HG03108 (cell line): ENCODE measurements around the gene PRR5L.
"Not testable (repeated sequence)": the region's sequence is repeated elsewhere in the genome, so short reads cannot be mapped to it uniquely, and the experiment has no call there.

Source experiments
- ATAC-seq: cut with Tn5 transposase; IDR thresholded peaks from one replicate; pipeline ENCODE4 v1.9.1; 2021; ENCODE audit warnings: moderate library complexity; ENCODE audit not compliant: unreplicated experiment

Gene PRR5L

DNA sequence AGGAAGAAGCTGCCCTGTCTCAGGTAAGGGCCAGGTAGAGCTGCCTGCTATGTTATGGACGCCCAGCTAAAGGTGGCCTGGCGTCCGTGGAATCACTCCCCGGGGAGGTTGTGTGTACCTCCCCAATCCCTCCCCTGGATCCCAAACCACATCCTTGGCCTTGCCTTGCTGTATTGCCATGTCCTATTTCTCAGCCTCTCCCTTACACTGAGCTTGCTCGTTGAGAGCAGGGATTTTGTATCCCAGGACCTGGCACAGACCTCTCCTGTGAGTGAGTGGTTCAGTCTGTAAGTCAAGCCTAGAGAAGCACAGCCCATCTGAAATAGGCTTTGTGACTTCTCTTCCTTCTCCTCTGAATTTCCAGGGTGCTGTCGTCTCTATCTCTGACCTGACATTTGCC, 160.1 kb downstream of the PRR5L start:
- no peak for ATAC-seq

DNA sequence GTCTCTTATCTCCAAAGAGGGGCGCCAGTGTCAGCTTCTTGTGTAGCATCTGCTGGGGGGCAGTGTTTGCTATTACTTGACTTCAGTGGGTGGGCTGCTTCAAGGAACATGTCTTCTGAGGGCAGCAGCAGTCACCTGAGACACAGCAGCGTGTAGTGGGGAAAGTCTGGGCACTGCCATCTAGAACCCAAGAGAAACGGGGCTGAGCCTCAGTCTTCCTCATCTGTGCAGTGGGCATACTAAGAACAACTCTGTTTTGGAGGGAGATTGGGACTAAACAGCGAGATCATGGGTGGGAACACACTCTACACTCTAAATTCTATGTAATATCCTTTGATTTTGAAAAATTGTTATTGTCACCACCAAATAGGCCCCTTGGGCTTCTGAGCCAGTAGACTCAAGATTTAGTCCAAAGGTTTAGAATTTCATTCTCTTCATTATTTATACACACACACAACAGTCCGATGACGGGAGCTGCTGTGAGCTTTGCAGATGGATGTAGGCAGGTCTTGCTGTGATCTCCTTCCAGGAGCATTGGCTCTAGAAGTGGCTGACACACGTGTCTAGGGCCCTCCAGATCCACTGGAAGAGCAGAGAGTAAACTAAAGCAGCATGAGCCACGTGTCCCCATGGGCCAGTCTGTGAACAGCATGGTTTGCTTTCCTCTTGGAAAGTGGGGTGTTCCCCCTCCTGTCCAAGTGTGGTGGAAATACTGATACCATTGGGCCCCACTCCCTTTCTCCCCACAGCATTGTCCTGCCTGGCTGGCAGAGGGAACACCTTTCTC, 162.2 kb downstream of the PRR5L start:
- no peak for ATAC-seq

DNA sequence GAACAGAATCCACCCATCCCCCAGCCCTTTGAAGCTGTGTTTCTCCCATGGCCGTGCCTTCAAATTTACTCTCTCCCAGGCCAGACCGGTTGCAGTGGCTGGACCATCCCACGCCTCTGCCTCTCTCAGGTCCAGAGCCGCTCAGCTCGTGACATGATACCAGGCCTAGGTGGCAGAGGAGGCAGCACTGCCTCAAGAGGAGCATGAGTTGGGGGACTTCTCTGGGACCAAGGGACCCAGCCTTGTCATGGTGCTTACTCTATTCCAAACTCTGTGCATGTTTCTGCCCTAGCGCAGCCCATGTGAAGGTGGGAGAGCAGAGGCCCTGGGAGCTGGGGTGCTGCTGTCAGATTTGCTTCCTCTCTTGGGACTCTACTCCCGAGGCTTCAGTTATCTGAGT, 163.0 kb downstream of the PRR5L start:
- ATAC-seq: no peak

DNA sequence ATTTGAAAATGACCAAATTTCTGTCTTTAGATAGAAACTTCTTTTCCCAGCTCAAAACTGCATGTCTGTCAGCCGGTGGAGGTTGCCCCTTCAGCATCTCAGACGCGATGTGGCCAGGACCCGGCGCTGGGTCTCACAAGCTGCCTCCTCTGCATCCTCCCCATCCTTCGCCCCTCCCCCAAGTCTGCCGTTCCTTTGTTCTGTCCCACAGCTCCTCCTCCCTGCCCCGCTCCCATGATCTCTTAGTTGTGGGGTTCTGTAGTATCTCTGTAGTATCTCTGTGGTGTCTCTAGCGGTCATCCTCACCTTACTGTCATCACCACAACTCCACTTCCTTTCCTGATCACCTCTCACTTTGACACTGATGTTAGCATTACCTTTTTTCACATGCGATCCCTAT, 164.1 kb downstream of the PRR5L start:
- ATAC-seq: no peak

DNA sequence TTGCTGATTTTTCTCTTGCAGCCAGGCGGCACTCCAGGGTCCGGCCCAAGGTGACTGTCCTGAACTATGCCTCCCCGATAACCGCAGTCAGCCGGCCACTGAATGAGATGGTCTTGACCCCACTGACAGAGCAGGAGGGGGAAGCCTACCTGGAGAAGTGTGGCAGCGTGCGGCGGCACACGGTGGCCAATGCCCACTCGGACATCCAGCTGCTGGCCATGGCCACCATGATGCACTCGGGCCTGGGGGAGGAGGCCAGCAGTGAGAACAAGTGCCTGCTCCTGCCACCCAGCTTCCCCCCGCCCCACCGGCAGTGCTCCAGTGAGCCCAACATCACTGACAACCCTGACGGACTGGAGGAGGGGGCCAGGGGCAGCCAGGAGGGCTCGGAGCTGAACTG, 166.2 kb downstream of the PRR5L start:
- ATAC-seq: no peak

DNA sequence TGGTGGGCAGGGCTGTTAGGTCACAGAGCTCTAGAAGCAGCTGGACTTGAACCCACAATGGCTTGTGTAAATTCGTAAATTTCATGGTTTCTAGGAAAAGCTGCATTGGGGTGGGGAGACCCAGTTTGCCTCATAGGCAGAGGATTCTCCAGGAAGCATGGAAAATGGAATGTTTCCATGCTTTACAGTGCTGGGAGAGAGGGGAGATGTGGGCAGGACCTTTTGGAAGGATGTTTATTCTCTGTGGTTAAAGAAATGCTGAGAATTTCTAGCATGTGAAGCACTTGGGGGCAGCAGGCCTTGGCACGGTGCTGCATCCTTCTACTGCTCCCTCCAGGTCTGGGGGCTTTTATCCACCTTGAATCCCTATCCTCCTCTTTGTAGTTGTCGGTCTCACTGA, 167.7 kb downstream of the PRR5L start:
- no peak for ATAC-seq

DNA sequence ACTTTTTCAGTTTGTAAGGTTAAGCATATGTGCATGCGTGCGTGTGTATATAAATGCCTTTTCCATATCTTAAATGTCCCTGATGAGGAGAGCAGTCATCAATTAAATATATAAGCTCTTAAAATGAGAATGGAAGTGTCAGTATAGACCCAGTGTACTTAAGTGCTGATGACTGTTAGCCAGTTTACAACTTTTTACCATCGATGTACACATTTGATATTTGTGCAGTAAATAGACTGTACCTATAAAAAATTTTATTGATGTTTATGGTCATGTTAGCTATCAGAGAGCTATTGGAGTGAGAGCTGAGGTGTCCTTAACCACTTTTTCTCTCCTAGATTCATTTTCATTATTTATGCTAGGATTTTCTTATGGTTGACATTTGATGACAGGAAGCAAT, 168.6 kb downstream of the PRR5L start:
- ATAC-seq: no peak

DNA sequence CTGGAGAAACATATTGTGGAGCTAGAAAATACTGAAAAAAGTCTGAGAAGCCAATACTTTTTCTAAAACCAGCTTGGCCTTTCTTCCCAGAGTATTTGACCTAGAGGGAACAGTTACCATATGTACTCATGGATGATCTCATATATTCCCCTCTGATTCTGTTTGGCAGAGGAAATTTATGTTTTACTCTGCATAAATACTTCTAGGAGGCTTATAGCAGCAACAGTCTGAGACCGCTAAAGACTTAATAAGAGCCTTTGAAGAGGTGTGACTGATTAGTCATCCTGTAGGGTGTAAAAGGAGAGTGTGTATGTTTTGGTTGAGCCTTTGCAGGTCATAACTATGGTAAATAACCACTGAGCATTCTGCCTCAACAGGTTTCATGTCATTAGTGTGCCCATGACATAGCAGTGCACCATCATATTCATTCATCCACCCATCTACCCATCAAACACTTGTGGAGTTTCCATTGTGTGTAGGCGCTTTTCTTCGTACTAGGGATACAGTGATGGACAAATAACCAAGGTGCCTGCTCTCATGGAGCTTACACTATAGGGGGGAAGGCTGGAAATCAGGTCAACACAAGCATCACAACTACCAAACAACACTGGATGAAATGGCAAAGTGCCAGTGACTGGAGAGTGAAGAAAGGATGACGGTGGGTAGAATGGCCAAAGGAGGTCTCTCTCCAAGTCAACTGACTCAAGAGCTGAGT, 169.5 kb downstream of the PRR5L start:
- ATAC-seq: no peak

DNA sequence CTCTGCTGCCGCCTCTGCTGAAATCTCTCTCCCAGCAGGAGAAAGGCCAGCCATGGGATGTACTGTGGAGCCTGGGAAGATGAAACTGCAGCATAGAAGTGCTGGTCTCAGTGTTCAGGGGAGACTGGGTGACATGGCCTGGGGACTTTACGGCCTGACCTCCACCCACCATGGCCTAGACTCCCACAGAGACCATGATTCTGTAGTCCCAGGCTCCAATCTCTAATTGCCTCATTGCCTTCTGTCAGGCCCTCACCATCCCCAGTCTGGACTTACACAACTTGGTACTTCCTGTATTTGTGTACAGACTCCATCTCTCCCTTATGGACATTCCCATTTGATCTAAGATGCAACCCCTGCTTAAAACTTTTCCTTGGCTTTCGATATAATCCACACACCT, 170.9 kb downstream of the PRR5L start:
- no peak for ATAC-seq

DNA sequence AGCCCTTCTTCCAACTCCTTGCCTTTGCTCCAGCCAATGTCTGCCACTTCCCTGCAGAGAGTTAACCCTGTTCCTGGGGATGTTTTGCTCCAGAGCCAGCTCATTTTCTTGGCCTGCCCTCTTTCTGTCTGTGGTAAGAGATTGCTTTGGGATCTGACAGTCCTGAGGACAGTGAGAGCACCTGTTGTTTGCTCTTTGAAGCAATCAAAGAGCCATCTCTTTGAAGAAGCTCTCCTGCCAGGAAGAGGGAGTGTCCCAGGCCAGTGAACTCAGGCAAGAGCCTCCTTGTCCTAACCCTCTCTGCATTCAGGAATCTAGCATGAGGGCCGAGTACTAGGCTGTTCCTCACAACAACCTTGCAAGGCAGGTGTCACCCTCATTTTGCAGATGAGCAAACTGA, 171.8 kb downstream of the PRR5L start:
- no peak for ATAC-seq

DNA sequence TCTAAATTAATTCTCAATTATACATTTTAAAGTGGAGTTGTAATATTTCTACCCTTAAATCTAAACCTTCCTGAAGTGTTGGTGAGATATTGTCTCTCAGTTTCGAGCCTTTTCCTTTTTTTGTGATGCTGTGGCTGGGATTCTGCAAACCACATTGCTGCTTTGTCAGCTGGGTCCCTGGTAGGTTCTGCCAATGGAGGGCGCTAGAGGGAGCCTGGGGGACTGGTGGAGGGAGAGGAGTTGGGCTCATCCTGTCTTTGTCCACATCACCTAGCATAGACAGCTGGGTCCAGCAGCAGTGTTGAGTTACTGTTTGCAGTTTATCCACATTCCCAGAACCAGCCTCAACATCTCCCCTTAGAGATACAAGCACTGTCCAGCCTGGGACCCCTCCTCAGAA, 173.0 kb downstream of the PRR5L start:
- ATAC-seq: no peak

DNA sequence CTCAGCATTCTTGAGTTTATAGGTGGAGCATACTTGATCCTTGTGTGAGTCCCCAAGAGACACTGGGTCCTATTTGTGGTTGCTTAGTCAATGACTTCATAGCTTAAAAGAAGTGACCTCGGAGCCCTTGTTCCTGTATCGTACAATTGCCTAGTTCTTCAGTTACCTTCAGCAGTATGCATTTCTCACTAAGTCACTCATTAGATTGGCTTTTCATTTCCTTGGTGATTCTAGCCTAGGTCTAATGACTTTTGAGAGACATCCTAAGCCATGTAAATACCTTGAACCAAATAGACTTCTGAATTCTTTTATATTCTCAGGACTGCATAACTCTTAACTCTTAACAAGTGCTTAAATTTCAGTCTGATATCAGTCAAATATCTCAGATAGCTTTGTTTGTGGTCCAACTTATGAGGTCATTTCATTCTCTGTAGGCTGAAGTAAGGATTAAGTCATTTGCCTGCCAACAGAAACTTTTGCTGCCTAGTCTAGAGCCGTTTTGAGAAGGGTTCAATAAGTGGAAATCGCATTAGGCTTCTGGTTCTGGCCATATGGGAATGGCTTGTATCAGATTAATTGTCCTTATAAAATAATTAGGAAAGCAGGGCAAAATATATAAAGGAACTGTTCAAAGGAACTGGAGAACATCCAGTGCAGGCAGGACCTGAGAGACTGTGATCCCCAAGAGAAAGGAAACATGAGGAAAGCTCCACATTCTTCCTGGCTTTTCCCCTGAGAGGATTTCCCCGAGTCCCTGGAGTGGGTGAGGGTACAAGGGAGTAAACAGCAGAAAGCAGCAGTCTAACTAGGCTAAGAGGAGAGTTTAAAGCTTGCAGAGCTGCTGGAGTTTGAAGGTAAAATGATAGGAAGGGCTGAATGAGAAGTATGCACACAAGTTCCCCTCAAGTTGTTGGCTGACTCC, 174.1 kb downstream of the PRR5L start:
- ATAC-seq: no peak

DNA sequence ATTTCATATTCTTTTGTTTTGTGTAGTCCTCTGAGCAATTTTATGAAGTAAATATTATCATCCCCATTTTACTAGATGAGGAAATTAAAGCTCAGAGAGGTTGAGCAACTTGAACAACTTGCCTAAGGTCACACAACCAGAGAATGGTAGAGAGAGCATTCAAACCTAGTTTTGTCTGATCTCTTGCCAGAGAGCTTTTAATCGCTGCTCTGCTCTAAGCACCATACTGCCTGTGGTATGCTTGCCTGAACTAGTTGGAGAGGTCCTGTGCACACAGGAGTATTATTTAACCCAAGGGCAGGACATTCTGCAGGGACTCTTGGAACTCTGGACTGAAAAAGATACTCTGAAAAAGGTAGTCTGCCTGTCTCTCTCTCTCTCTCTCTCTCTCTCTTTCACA, 175.5 kb downstream of the PRR5L start:
- ATAC-seq: no peak

DNA sequence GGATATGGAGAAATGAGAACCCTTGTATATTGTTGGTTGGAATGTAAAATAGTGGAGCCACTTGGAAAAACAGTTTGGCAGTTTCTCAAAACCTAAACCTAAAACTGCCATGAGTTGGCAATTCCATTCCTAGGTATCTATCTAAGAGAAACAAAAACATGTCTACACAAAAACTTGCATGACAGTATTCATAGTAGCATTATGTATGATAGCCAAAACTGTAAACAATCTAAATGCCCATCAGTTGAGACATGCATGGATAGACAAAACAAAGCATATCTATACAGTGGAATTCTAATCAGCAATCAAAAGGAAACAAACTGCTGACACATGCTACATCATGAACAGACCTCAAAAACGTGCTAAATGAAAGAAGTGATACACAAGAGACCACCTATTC, 179.1 kb downstream of the PRR5L start:
- ATAC-seq: no peak

DNA sequence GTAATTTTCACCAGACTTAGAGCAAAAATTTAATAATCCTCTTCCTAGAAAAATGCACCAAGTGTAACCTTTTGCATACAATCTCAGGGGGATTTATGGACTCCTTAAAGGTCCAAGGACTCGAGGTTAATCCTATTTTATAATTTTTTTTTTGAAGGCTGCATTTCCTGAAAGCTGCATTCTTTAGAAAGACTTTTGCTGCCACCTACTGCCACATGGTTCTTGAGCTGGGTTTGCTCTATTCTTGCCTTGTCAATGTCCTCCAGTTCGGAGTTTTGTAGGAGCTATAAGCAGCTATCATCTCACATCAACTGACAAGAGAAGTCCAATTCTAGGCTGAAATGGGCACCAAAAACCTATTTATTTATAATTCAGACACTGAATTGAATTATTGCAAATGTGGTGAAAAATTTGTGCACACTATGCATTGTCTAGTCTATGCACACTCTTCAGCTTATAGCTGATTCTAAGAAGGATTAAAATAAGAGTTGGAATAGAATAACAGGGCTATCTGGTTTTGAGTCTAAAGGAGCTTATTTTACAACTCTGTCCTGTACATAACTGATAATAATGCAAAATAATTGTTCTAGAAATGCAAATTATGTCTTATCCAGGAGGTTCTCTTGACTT, 182.7 kb downstream of the PRR5L start:
- ATAC-seq: no peak

DNA sequence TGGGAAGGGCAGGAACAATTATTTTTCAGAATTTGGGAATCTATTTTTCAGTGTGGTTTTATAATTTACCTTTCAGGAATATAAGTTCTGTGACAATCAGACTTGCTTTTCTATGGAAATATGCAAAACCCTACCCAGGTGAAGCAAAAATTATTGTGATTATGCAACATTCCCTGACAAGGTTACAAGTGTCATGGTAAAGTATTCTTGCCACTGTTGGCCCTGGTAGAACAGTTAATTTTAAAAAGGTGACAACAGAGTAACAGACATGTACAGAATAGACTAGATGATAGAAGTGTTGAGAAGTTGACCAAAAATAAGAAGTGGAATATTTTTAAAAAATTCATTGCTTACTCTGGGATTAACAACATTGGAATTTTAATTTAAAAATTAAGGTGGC, 184.7 kb downstream of the PRR5L start:
- ATAC-seq: no peak

DNA sequence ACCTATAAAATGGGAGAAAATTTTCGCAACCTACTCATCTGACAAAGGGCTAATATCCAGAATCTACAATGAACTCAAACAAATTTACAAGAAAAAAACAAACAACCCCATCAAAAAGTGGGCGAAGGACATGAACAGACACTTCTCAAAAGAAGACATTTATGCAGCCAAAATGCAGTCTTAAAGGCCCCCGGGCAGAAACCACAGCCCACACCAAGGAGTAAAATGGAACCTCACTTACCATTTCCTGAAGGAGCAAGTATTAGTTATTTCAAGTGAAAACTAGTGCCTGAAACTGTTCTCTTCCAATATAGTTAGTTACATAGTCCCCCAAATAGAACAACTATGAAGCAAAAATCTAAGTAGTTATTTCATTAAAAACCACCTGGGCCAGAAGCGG, 187.0 kb downstream of the PRR5L start:
- not testable (repeated sequence) for ATAC-seq

DNA sequence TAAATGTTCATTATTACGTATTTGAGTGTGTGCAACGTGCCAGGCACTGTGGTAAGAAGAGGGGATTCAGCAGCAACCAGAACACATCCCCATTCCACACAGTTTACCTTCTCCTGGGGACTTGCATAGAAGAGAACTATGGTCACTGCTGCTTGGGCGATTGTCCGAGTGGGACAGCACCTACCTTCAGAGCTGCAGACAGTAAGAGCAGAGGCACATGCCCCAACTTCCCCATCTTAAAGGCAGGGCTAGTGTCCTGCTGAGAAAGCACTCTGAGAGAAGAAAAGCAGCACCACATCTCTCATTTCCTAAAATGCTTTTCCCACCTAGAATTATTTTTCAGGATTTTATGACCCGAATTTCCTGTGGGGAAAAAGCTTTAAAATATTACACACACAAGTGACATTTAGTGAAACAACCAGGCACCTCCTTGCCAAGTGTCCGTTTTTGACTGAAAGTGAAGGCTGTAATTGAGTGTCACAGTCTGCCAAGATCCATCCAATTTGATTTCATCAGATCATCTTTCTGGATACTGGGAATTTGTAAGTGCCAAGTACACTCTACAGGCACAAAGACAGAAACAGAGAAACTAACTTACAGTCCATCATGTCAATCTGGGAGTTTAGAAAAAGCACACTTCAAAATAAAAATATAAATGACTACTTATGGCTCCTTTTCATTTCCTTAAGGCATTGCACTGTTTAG, 189.4 kb downstream of the PRR5L start:
- no peak for ATAC-seq

DNA sequence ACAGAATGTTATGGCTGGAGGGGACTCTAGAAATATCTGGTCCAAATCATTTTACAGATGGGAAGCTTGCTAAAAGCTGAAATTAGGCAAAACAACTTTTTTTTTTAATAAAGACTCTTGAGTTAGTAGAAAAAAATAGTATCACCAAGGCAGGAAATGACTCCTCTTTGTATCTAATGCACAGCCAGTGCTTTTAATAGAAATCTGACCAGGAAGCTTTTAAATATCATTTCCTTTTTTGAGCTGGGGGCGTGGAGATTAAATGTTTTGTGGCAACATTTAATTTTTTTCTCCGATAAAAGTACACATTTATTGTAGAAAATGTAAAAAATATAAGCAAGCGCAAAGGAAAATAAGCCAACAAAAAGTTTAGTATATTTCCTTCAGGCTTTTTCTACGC, 191.5 kb downstream of the PRR5L start:
- ATAC-seq: no peak

DNA sequence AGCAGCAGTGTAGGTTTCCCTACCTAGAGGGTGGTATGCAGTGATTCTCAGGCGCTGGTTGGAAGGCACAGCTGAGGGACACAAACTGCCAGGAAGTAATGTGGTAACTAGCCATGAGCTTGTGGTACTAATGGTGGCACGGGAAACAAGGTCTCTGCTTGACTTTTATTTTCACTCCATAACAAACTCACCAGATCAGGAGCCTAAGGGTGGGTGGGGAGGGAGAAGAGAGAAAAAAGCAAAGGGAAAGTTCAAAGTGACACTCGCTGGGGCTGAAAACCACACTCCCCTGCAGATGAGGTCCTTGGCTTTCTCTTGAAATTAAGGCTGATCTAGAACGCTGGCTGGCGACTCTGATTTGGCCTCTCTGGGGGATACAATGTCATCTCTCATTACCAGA, 192.0 kb downstream of the PRR5L start:
- ATAC-seq: no peak
